Spleen (tissue), 7 donors: ENCODE data around the gene PPP1R15B.

Experiments used
- CTCF ChIP-seq, 11 experiments: fragments of 200-600 bp in 7 of 11; fragments of 450-650 bp in 4 of 11; sonication (generic) in 4 of 11; IDR thresholded peaks in 8 of 11; conservative IDR thresholded peaks in 3 of 11; 1 replicate in 7 of 11; 2 replicates in 4 of 11; pipeline versions ENCODE4 v1.4.0 to v1.8.0; 2016 to 2021; ENCODE audit warnings: antibody characterized with exemption in 11 of 11, inconsistent platforms in 4 of 11, mild to moderate bottlenecking in 1 of 11
- POLR2A ChIP-seq, 3 donors: fragments of 450-650 bp; IDR thresholded peaks; one replicate each; pipeline ENCODE4 v1.5.1; 2017; ENCODE audit warnings: antibody characterized with exemption in 3 of 3, mild to moderate bottlenecking in 1 of 3
- donor health status: DM: no; HTN: no; CAD: no; lungs with moderate emphysema.
- donor health status: DM: no; HTN: no; CAD: no.
- donor health status: DM: no; HTN: no; CAD: no.

- TF ChIP-seq POLR2A (IDR thresholded peaks at IDR 0.05) (no peak), CTCF (IDR thresholded peaks at IDR 0.05 in 8 of 11, conservative IDR thresholded peaks at IDR 0.05 in 3 of 11) (no peak)
Observed at GRCh38 chr1:204456826-204457442, 45.3 kb upstream of the PPP1R15B start.
